Dedifferentiated amniotic fluid mesenchymal stem cell (primary cell): ENCODE results near the gene NLN.

Experiments
- DNase-seq: peaks from one replicate; pipeline ENCODE4 v3.0.0-alpha.2; 2016; ENCODE audit errors: extremely low spot score

The NLN gene

GRCh38 chr5:65808818-65809217 lies 86.8 kb downstream of the NLN start:
- peak; percentile 64 for DNase-seq

GRCh38 chr5:65809817-65810531 lies 88.0 kb downstream of the NLN start:
- DNase-seq, result peak; percentile 78

- no peak for DNase-seq
Measured at GRCh38 chr5:65811004-65811403, 89.0 kb downstream of the NLN start.

- DNase-seq, result no peak
Measured at GRCh38 chr5:65811885-65812284, 89.9 kb downstream of the NLN start.

- no peak for DNase-seq
Measured at GRCh38 chr5:65812648-65813047, 90.6 kb downstream of the NLN start.

- no peak for DNase-seq
Measured at GRCh38 chr5:65813174-65813573, 91.2 kb downstream of the NLN start.

GRCh38 chr5:65815161-65815560 lies 93.2 kb downstream of the NLN start:
- no peak for DNase-seq

GRCh38 chr5:65816729-65817128 lies 94.7 kb downstream of the NLN start:
- no peak for DNase-seq

GRCh38 chr5:65817931-65818330 lies 95.9 kb downstream of the NLN start:
- DNase-seq, result no peak

GRCh38 chr5:65818592-65818991 lies 96.6 kb downstream of the NLN start:
- no peak for DNase-seq

GRCh38 chr5:65819215-65819904 lies 97.4 kb downstream of the NLN start:
- DNase-seq, result no peak

- DNase-seq, result no peak
Measured at GRCh38 chr5:65819905-65820240, 97.9 kb downstream of the NLN start.

- no peak for DNase-seq
Measured at GRCh38 chr5:65820373-65820772, 98.4 kb downstream of the NLN start.

- DNase-seq, result no peak
Measured at GRCh38 chr5:65821966-65822365, 100.0 kb downstream of the NLN start.

GRCh38 chr5:65822710-65823109 lies 100.7 kb downstream of the NLN start:
- DNase-seq, result no peak

- no peak for DNase-seq
Measured at GRCh38 chr5:65823204-65823603, 101.2 kb downstream of the NLN start.

GRCh38 chr5:65823845-65824445 lies 101.9 kb downstream of the NLN start:
- no peak for DNase-seq

- no peak for DNase-seq
Measured at GRCh38 chr5:65825408-65826328, 103.7 kb downstream of the NLN start.

- DNase-seq, result peak; percentile 80
Measured at GRCh38 chr5:65828022-65828896, 106.3 kb downstream of the NLN start.

- no peak for DNase-seq
Measured at GRCh38 chr5:65830856-65831255, 108.9 kb downstream of the NLN start.

GRCh38 chr5:65831276-65831675 lies 109.3 kb downstream of the NLN start:
- DNase-seq, result no peak
